Fibroblast of villous mesenchyme (primary cell): ENCODE data around the gene PUSL1. TPM values are rescaled to one million over a fixed set of nuclear protein-coding genes. Genes with fewer than 3 reads are reported as not detected.
A peak's percentile ranks its signal among the peaks of the same experiment; 100 is the strongest.

Experiments used
- DNase-seq: peaks from one replicate; pipeline ENCODE4 v3.0.0-alpha.2; 2010; ENCODE audit warnings: low read depth
- H3K4me3 ChIP-seq: 2 replicates; pipeline ENCODE4 v1.5.1; 2011; ENCODE audit warnings: low read depth, mild to moderate bottlenecking, low read length
- total RNA-seq: library from RNA; depleted of rRNA; stranded (reverse); fragments of >200 nt; gene quantifications from 2 replicates; pipeline ENCODE4 v1.2.3, GENCODE V29; 2012
- TF ChIP-seq, protein P1 (sequence below): IDR thresholded peaks from 2 replicates; pipeline ENCODE4 v1.5.1; 2012; ENCODE audit warnings: low read depth, mild to moderate bottlenecking, low read length; ENCODE audit not compliant: insufficient read depth

The PUSL1 gene, protein sequence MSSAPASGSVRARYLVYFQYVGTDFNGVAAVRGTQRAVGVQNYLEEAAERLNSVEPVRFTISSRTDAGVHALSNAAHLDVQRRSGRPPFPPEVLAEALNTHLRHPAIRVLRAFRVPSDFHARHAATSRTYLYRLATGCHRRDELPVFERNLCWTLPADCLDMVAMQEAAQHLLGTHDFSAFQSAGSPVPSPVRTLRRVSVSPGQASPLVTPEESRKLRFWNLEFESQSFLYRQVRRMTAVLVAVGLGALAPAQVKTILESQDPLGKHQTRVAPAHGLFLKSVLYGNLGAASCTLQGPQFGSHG
- total RNA-seq: 25.0 and 36.7 TPM in 2 replicates

- DNase-seq: peak; percentile 93
- peak within 1 kb of the TSS; percentile 76 for H3K4me3 ChIP-seq
- TF ChIP-seq, protein P1, sequence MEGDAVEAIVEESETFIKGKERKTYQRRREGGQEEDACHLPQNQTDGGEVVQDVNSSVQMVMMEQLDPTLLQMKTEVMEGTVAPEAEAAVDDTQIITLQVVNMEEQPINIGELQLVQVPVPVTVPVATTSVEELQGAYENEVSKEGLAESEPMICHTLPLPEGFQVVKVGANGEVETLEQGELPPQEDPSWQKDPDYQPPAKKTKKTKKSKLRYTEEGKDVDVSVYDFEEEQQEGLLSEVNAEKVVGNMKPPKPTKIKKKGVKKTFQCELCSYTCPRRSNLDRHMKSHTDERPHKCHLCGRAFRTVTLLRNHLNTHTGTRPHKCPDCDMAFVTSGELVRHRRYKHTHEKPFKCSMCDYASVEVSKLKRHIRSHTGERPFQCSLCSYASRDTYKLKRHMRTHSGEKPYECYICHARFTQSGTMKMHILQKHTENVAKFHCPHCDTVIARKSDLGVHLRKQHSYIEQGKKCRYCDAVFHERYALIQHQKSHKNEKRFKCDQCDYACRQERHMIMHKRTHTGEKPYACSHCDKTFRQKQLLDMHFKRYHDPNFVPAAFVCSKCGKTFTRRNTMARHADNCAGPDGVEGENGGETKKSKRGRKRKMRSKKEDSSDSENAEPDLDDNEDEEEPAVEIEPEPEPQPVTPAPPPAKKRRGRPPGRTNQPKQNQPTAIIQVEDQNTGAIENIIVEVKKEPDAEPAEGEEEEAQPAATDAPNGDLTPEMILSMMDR: no peak
Observed at GRCh38 chr1:1307923-1308755, at the start of gene PUSL1, which contains the start of gene ACAP3. Gene PUSL1, plus strand, starts transcription at chr1:1308597. Its CDS starts 47 bp downstream, at chr1:1308644. Gene ACAP3, minus strand, starts transcription at chr1:1307930. Its CDS starts 115 bp downstream, at chr1:1307815.

DNA sequence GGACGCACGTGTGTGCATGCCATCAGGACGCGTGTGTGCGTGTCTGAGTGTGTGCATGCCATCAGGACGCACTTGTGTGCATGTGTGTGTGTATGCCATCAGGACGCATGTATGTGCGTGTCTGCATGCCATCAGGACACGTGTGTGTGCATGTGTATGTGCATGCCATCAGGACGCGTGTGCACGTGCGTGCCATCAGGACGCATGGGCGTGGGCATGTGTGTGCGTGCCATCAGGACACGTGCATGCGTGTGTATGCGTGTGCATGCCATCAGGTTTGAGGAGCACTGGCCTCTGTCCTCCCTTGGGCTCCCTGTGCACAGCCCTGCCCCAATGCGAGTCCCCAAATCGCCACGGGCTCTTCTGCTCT is 49.3 kb upstream of the PUSL1 start:
- H3K4me3 ChIP-seq: no peak overlapping the region
- DNase-seq: no peak
- TF ChIP-seq, protein P1: no peak

DNA sequence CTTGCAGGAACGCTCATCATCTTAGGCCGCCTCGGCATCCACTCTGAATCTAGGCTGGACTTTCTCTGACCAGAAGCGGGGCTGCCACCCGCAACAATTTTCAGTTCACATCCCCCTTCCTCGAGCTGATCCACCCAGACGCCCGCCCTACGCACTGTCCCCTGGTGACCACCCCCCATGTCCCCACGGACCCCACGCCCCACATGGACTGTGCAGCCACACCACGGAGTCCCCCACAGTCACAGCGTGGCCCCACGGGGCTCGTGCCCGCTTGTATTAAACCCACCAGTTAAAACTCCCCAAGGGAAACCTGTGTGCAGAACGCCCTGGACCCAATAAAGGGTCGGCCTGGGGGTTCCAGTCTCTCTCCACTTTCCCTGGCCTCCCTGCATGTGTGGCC is 48.9 kb upstream of the PUSL1 start:
- no peak overlapping the region for H3K4me3 ChIP-seq
- DNase-seq: no peak
- TF ChIP-seq, protein P1: no peak

- H3K4me3 ChIP-seq: no peak overlapping the region
- DNase-seq: no peak
- TF ChIP-seq, protein P1: no peak
Observed at GRCh38 chr1:1259951-1260600, 48.3 kb upstream of the PUSL1 start.

- DNase-seq: no peak
- H3K4me3 ChIP-seq: no peak overlapping the region
- TF ChIP-seq, protein P1: no peak
Observed at GRCh38 chr1:1260843-1261560, 47.4 kb upstream of the PUSL1 start.

- H3K4me3 ChIP-seq: no peak overlapping the region
- TF ChIP-seq, protein P1: no peak
- no peak for DNase-seq
Observed at GRCh38 chr1:1262071-1262470, 46.3 kb upstream of the PUSL1 start.
